AG04449 (cell line): ENCODE results near the gene BCR.

Experiments used
- CTCF ChIA-PET: fragments of 350-600 bp; formaldehyde crosslinking; extraction: SDS; loops from one replicate; lab custom pipeline; 2021; ENCODE audit warnings: antibody characterized with exemption; lab: Yijun Ruan, JAX
- POLR2A ChIA-PET: fragments of 400-600, 350-600 bp; formaldehyde crosslinking; extraction: SDS; loops from one replicate; lab custom pipeline; 2020; ENCODE audit warnings: antibody characterized with exemption, inconsistent platforms; lab: Yijun Ruan, JAX
- DNase-seq: peaks from one replicate; pipeline ENCODE4 v3.0.0-alpha.2; 2010; ENCODE audit warnings: low read depth, low spot score
- H3K4me3 ChIP-seq: 2 replicates; pipeline ENCODE4 v1.5.1; 2011; ENCODE audit warnings: low read depth, mild to moderate bottlenecking, control low read depth, low read length
- TF ChIP-seq, protein P1 (sequence below): IDR thresholded peaks from one replicate; pipeline ENCODE4 v1.5.1; 2011; ENCODE audit warnings: mild to moderate bottlenecking, moderate library complexity, low read length, control low read depth, inconsistent platforms; ENCODE audit not compliant: insufficient read depth; ENCODE audit errors: missing control alignments

The BCR gene

DNA sequence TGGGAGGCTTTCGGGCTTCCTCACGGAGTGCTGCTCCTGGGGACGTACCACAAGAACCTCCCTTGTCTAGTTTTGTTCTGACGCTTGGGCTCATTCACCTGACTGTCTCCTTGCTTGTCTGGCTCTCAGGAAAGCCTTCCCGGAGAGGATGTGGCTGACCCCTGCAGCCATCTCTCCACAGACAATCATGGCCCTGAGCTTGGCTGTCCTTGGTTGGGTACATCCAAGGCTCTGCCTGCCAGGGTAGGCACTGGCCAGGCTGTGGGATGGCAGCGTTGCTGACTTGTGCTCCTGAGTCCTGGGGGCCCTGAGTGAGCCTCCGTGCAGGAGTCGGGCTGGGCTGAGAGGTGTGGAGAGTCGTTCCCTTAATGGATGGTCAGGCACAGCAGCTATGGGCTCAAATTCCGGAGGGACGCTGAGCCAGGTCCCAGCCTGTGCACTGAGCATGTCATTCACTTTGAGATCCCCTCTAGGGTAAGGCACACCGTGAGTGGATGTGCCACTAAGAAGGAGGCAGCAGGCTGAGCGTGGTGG is 32.8 kb downstream of the BCR start:
- TF ChIP-seq, protein P1, sequence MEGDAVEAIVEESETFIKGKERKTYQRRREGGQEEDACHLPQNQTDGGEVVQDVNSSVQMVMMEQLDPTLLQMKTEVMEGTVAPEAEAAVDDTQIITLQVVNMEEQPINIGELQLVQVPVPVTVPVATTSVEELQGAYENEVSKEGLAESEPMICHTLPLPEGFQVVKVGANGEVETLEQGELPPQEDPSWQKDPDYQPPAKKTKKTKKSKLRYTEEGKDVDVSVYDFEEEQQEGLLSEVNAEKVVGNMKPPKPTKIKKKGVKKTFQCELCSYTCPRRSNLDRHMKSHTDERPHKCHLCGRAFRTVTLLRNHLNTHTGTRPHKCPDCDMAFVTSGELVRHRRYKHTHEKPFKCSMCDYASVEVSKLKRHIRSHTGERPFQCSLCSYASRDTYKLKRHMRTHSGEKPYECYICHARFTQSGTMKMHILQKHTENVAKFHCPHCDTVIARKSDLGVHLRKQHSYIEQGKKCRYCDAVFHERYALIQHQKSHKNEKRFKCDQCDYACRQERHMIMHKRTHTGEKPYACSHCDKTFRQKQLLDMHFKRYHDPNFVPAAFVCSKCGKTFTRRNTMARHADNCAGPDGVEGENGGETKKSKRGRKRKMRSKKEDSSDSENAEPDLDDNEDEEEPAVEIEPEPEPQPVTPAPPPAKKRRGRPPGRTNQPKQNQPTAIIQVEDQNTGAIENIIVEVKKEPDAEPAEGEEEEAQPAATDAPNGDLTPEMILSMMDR, result no peak
- DNase-seq, result no peak
- no peak overlapping the region for H3K4me3 ChIP-seq
- ChIA-PET CTCF (no interaction called here), POLR2A (no interaction called here)

DNA sequence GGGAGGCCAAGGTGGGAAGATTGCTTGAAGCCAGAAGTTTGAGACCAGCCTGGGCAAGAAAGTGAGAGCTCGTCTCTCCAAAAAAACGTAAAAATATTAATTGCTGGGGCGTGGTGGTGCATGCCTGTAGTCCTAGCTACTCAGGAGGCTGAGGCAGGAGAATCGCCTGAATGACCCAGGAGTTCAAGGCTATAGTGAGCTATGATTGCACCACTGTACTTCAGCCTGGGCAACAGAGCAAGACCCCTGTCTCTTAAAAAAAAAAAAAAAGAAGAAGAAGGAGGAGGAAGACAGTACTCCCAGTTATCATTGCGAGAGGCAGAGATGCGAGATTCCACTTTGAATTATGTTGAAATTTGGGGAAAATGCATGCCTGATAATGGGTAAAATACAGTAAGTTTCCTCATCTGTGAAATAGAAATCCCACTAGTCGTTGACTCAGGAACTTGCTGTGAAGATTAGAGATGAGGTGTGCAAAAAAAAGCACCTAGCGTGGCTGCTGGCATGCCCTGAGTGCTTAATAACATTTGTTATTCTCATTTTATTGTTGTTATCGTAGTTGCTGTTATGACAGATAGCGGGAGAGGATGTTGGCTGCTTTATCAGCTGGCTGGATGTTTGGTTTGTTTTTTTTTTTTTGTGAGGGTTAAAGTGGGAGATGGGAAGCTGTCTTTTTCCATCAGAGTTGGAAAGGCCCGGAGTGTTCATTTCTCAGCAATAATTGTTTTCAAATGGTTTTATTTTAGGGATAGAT is 33.4 kb downstream of the BCR start:
- CTCF ChIA-PET, result interaction anchor here (1.1 kb wide), 1 partner anchor 36 kb away, joined by 3 read pairs; no protein-coding TSS in a partner anchor
- POLR2A ChIA-PET, result no interaction called here
- H3K4me3 ChIP-seq, result no peak overlapping the region
- TF ChIP-seq, protein P1, result no peak
- DNase-seq, result no peak

DNA sequence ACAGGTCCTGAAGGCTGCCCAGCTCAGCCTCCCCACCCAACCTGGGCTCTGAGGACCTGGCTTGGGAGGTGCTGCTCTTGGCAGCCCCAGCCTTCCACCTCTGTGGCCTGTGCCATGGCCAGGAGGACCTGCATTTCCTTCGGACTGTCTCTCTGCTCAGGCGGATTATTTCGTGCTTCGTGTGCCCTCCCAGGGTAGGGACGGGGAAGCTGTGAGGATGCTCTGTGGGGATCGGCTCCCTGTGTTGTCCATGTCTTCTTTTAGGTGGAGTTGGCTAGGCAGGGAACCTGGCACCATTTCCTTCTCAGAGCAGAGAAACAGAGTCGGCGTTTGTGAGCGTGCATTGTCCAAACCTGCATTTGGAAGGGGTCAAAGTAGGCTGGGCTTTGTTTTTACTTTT is 34.1 kb downstream of the BCR start:
- ChIA-PET POLR2A (no interaction called here), CTCF (interaction anchor here (1.1 kb wide), 1 partner anchor 36 kb away, joined by 3 read pairs; no protein-coding TSS in a partner anchor)
- no peak for DNase-seq
- H3K4me3 ChIP-seq, result no peak overlapping the region
- TF ChIP-seq, protein P1, result no peak

DNA sequence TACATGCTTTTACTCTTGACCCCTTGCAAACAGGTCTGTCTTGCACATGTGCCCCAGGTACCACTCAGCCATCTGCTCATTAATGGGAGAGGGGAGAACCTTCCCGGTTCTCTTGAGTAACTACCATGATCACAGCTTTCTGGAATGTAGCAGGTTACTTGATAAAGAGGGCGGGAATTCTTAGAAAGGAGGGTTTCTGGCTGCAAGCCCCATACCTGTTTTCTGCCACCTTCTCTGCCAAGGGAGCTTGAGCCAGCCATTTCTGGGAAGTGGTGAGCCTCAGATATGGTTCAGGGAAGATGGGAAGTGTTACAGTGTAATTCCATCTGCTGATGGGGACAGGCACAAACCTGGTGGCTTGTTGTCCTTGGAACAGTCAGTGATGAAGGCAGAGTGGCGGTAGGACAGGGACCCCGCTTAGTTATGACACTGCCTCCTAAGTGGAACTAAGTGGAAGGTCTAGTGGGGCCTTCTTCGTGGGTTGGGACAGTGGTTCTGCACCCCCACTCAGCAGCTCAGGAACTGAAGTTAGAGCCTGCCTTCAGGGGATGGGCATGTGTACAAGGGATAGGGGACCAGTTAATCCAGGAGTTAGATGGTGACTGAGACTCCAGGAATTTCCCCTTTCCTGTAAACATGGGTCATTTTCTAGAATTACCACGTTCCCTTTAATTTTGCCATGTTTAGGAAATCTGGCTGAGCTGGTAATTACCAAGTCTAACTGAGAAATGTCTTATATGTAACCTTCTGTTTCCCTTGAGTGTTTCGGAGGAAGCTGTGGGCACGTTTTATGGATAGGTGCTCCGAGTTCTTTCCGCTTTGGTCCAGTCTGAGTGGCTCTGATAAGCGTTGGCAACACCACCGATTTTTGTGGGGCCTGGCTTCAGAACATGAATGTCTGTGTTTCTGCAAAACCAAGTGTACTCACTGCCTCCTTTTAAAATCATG is 35.3 kb downstream of the BCR start:
- H3K4me3 ChIP-seq, result no peak overlapping the region

DNA sequence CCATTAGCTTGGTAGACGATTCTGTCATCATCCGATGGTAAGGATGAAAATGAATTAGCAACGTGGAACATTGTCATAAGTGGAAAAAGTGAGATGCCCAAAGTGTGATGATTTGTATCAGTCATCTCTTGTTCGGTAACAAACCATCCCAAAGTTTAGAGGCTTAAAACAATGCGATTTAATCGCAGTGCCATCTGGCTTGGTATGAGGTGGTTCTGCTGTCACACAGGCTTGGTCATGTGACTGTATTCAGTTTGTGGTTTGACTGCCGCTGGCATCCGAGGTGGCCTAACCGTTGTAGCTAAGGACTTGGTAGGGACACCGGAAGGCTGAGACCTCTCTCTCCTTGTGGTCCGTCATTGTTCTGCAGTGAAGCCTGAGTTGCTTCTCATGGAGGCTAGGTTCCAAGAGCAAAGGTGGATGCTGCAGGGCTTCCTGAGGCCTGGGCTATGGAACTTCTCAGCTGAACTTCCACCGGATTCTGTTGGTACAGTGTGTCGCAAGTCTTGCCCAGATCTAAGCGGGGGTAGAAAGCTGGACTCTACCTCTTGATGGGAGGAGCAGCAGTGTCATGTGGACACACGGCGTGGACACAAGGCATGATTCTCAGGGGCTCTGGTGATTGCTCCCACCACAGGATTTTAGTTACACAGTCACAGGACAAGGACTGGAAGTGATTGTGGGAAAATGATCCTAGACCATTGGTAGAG is 36.3 kb downstream of the BCR start:
- no peak for DNase-seq
- H3K4me3 ChIP-seq, result no peak overlapping the region
- POLR2A ChIA-PET, result no interaction called here
- TF ChIP-seq, protein P1, result no peak
- CTCF ChIA-PET, result interaction anchor here (1.4 kb wide), 1 partner anchor 38 kb away, joined by 5 read pairs; no protein-coding TSS in a partner anchor

More for the DNA sequence above, 35.3 kb downstream of the BCR start:
- ChIA-PET POLR2A (no interaction called here), CTCF (interaction anchor here (0.7 to 1.4 kb wide), 4 partner anchors 10 to 42 kb away, joined by 3 to 5 read pairs (median 4); no protein-coding TSS in a partner anchor)
- no peak for DNase-seq
- TF ChIP-seq, protein P1, result no peak
